ENCODE measurements around the gene CLHC1.

- TF ChIP-seq RAD21 (IDR thresholded peaks at IDR 0.05; ENCODE audit: insufficient read depth, low read depth, low read length) = no peak
- no peak for TF ChIP-seq POLR2A (IDR thresholded peaks at IDR 0.05; ENCODE audit: low read depth, low read length)
- no peak for TF ChIP-seq STAT3 (IDR thresholded peaks at IDR 0.05; ENCODE audit: low read depth, low read length)
- no peak for TF ChIP-seq CTCF (IDR thresholded peaks at IDR 0.05 in 2 of 3, conservative IDR thresholded peaks at IDR 0.05 in 1 of 3; ENCODE audit: control insufficient read depth in 2 of 3, extremely low read depth in 1 of 3, insufficient read depth in 1 of 3, low read depth in 3 of 3, low read length in 3 of 3)
- no peak for TF ChIP-seq PKNOX1 (IDR thresholded peaks at IDR 0.05)
- TF ChIP-seq CHD2 (IDR thresholded peaks at IDR 0.05; ENCODE audit: borderline replicate concordance, low read depth, low read length) = no peak
- TF ChIP-seq TAF1 (IDR thresholded peaks at IDR 0.05; ENCODE audit: borderline replicate concordance, low read depth, low read length) = no peak
- TF ChIP-seq YY1 (IDR thresholded peaks at IDR 0.05; ENCODE audit: low read depth, low read length) = no peak
- no peak for TF ChIP-seq ZBTB33 (IDR thresholded peaks at IDR 0.05)
- TF ChIP-seq ZZZ3 (IDR thresholded peaks at IDR 0.05; ENCODE audit: control insufficient read depth, insufficient read length, low read depth) = no peak
- no peak for TF ChIP-seq POLR2AphosphoS5 (IDR thresholded peaks at IDR 0.05; ENCODE audit: low read length)
- no peak for TF ChIP-seq CBX5 (IDR thresholded peaks at IDR 0.05; ENCODE audit: low read depth)
- no peak for TF ChIP-seq BHLHE40 (IDR thresholded peaks at IDR 0.05; ENCODE audit: borderline replicate concordance in 1 of 2, low read depth in 2 of 2, low read length in 1 of 2)
These were observed 68.1 kb downstream of the CLHC1 start for GRCh38 chr2:55163941-55164390.
